22Rv1 (cell line): ENCODE results near the gene SEL1L2.
A peak's percentile ranks its signal among the peaks of the same experiment; 100 is the strongest.

Source experiments
- H3K27ac ChIP-seq: fragments of 450-650 bp; 2 replicates; pipeline ENCODE4 v1.5.1; 2017
- CTCF ChIP-seq: fragments of 450-650 bp; IDR thresholded peaks from 2 replicates; pipeline ENCODE4 v1.5.1; 2017; ENCODE audit warnings: mild to moderate bottlenecking
- ZFX ChIP-seq: fragments of 450-650 bp; IDR thresholded peaks from 2 replicates; pipeline ENCODE4 v1.6.1; 2017; ENCODE audit warnings: antibody characterized with exemption, borderline replicate concordance

The SEL1L2 gene

GRCh38 chr20:13810446-13810845, 180.0 kb downstream of the SEL1L2 start:
- TF ChIP-seq CTCF: no peak
- no peak for TF ChIP-seq ZFX
- H3K27ac ChIP-seq: no peak overlapping the region

- H3K27ac ChIP-seq: peak overlapping the region; percentile 43
- TF ChIP-seq CTCF: no peak
- no peak for TF ChIP-seq ZFX
Measured at GRCh38 chr20:13809855-13810254, 180.6 kb downstream of the SEL1L2 start.

- H3K27ac ChIP-seq: peak overlapping the region; percentile 43
- no peak for TF ChIP-seq CTCF
- TF ChIP-seq ZFX: no peak
Measured at GRCh38 chr20:13809373-13809772, 181.0 kb downstream of the SEL1L2 start.

- no peak overlapping the region for H3K27ac ChIP-seq
- TF ChIP-seq ZFX: no peak
- TF ChIP-seq CTCF: no peak
Measured at GRCh38 chr20:13800728-13801134, 189.7 kb downstream of the SEL1L2 start.

- H3K27ac ChIP-seq: no peak overlapping the region
- TF ChIP-seq ZFX (no peak), CTCF (no peak)
Measured at GRCh38 chr20:13799974-13800373, 190.4 kb downstream of the SEL1L2 start.
